H9 (cell line): ENCODE measurements around the gene THAP4. TPM values are rescaled to one million over a fixed set of nuclear protein-coding genes. Genes with fewer than 3 reads are reported as not detected.
"Not testable (repeated sequence)": the region's sequence is repeated elsewhere in the genome, so short reads cannot be mapped to it uniquely, and the experiment has no call there.

Experiments used
- DNase-seq: peaks from one replicate; pipeline ENCODE4 v3.0.0-alpha.2; 2017
- H2AFZ ChIP-seq: one replicate; pipeline ENCODE4 v1.6.1; 2013; ENCODE audit warnings: mild to moderate bottlenecking, low read length, control low read depth, moderate library complexity
- H2AK5ac ChIP-seq: 2 replicates; pipeline ENCODE4 v1.6.1; 2013; ENCODE audit warnings: low read length, control low read depth, mixed read lengths; ENCODE audit not compliant: insufficient read length
- H2BK120ac ChIP-seq: one replicate; pipeline ENCODE4 v1.6.1; 2013; ENCODE audit warnings: low read depth, mild to moderate bottlenecking, low read length, control low read depth, inconsistent platforms; ENCODE audit not compliant: poor library complexity, severe bottlenecking
- H2BK12ac ChIP-seq: 2 replicates; pipeline ENCODE4 v1.6.1; 2013; ENCODE audit warnings: low read length, control low read depth, mixed read lengths, low read depth; ENCODE audit not compliant: insufficient read length
- H2BK15ac ChIP-seq: 2 replicates; pipeline ENCODE4 v1.6.1; 2013; ENCODE audit warnings: low read depth, low read length, control low read depth
- H2BK20ac ChIP-seq: one replicate; pipeline ENCODE4 v1.6.1; 2013; ENCODE audit warnings: low read depth, mild to moderate bottlenecking, low read length, control low read depth, inconsistent platforms; ENCODE audit not compliant: poor library complexity, severe bottlenecking
- H2BK5ac ChIP-seq: 2 replicates; pipeline ENCODE4 v1.6.1; 2013; ENCODE audit warnings: low read length, control low read depth, mixed read lengths; ENCODE audit not compliant: insufficient read length
- H3K14ac ChIP-seq: 2 replicates; pipeline ENCODE4 v1.6.1; 2013; ENCODE audit warnings: low read length, control low read depth; ENCODE audit not compliant: insufficient read depth
- H3K18ac ChIP-seq: 2 replicates; pipeline ENCODE4 v1.6.1; 2013; ENCODE audit warnings: low read depth, mild to moderate bottlenecking, mixed read lengths, low read length, control low read depth; ENCODE audit not compliant: insufficient read length
- H3K23ac ChIP-seq: 2 replicates; pipeline ENCODE4 v1.6.1; 2013; ENCODE audit warnings: low read length, control low read depth, mixed read lengths, low read depth; ENCODE audit not compliant: insufficient read length
- H3K23me2 ChIP-seq: 2 replicates; pipeline ENCODE4 v1.6.1; 2013; ENCODE audit warnings: low read depth, mild to moderate bottlenecking, mixed read lengths, low read length, control low read depth; ENCODE audit not compliant: insufficient read length, poor library complexity, severe bottlenecking
- H3K27ac ChIP-seq: 2 replicates; pipeline ENCODE4 v1.5.1; 2013; ENCODE audit warnings: low read length, control low read depth, mixed read lengths, low read depth; ENCODE audit not compliant: insufficient read length
- H3K27me3 ChIP-seq: 2 replicates; pipeline ENCODE4 v1.6.1; 2013; ENCODE audit warnings: low read length, control low read depth, inconsistent platforms; ENCODE audit not compliant: insufficient read depth
- H3K4ac ChIP-seq: 2 replicates; pipeline ENCODE4 v1.6.1; 2013; ENCODE audit warnings: low read depth, mild to moderate bottlenecking, control low read depth, inconsistent platforms, low read length, moderate library complexity
- H3K4me1 ChIP-seq: 2 replicates; pipeline ENCODE4 v1.6.1; 2013; ENCODE audit warnings: low read length, control low read depth, inconsistent platforms; ENCODE audit not compliant: insufficient read depth
- H3K4me2 ChIP-seq: 2 replicates; pipeline ENCODE4 v1.6.1; 2013; ENCODE audit warnings: low read length, control low read depth, mixed read lengths; ENCODE audit not compliant: insufficient read length, insufficient read depth
- H3K56ac ChIP-seq: 2 replicates; pipeline ENCODE4 v1.6.1; 2013; ENCODE audit warnings: low read depth, mild to moderate bottlenecking, mixed read lengths, low read length, control low read depth; ENCODE audit not compliant: insufficient read length
- H3K79me1 ChIP-seq: 2 replicates; pipeline ENCODE4 v1.6.1; 2013; ENCODE audit warnings: low read depth, mild to moderate bottlenecking, moderate library complexity, low read length, control low read depth, inconsistent platforms; ENCODE audit not compliant: insufficient read depth, poor library complexity, severe bottlenecking
- H3K79me2 ChIP-seq: 2 replicates; pipeline ENCODE4 v1.6.1; 2013; ENCODE audit warnings: low read length, control low read depth, inconsistent platforms; ENCODE audit not compliant: insufficient read depth
- H3K9ac ChIP-seq: 2 replicates; pipeline ENCODE4 v1.6.1; 2013; ENCODE audit warnings: low read length, control low read depth, mixed read lengths; ENCODE audit not compliant: insufficient read length; ENCODE audit errors: extremely low read depth
- H3K9me3 ChIP-seq: one replicate; pipeline ENCODE4 v1.6.1; 2013; ENCODE audit warnings: low read depth, low read length, inconsistent platforms; ENCODE audit not compliant: control insufficient read depth
- H3T11ph ChIP-seq: one replicate; pipeline ENCODE4 v1.6.1; 2013; ENCODE audit warnings: mild to moderate bottlenecking, low read length, control low read depth, inconsistent platforms
- H4K20me1 ChIP-seq: one replicate; pipeline ENCODE4 v1.6.1; 2013; ENCODE audit not compliant: control insufficient read depth, insufficient read length, insufficient read depth
- H4K5ac ChIP-seq: 2 replicates; pipeline ENCODE4 v1.6.1; 2013; ENCODE audit warnings: low read depth, mild to moderate bottlenecking, mixed read lengths, low read length, control low read depth; ENCODE audit not compliant: insufficient read length
- H4K8ac ChIP-seq: replicated peaks from 2 replicates; pipeline ENCODE4 v1.6.1; 2013; ENCODE audit warnings: low read length, control low read depth, mixed read lengths, low read depth; ENCODE audit not compliant: insufficient read length
- H4K91ac ChIP-seq: 2 replicates; pipeline ENCODE4 v1.6.1; 2013; ENCODE audit warnings: low read depth, mild to moderate bottlenecking, moderate library complexity, mixed read lengths, low read length, control low read depth; ENCODE audit not compliant: insufficient read length
- H3K27ac Mint-ChIP-seq, 3 experiments: 2 replicates in 2 of 3; 3 replicates in 1 of 3; pipeline ENCODE4 v1.8.0; 2020 to 2021; ENCODE audit warnings: mixed read lengths in 3 of 3, mild to moderate bottlenecking in 1 of 3, moderate library complexity in 1 of 3
- H3K27me3 Mint-ChIP-seq: 2 replicates; pipeline ENCODE4 v1.8.0; 2021; ENCODE audit warnings: low read depth, mild to moderate bottlenecking, moderate library complexity, mixed read lengths
- H3K36me3 Mint-ChIP-seq, 3 experiments: 2 replicates in 2 of 3; 3 replicates in 1 of 3; pipeline ENCODE4 v1.8.0; 2020 to 2021; ENCODE audit warnings: low read depth in 3 of 3, mixed read lengths in 3 of 3; ENCODE audit not compliant: insufficient read depth in 1 of 3
- H3K4me1 Mint-ChIP-seq, 2 experiments: 2 replicates each; pipeline ENCODE4 v1.8.0; 2020; ENCODE audit warnings: mixed read lengths in 2 of 2
- H3K4me3 Mint-ChIP-seq, 2 experiments: 2 replicates in 1 of 2; 3 replicates in 1 of 2; pipeline ENCODE4 v1.8.0; 2020 to 2021; ENCODE audit warnings: mild to moderate bottlenecking in 2 of 2, mixed read lengths in 2 of 2, moderate library complexity in 1 of 2
- H3K9me3 Mint-ChIP-seq, 2 experiments: 2 replicates in 1 of 2; 3 replicates in 1 of 2; pipeline ENCODE4 v1.8.0; 2020; ENCODE audit warnings: mild to moderate bottlenecking in 2 of 2, mixed read lengths in 2 of 2, moderate library complexity in 1 of 2
- CTCF ChIP-seq: fragments of 200-600 bp; sonication (generic); conservative IDR thresholded peaks from 3 replicates; pipeline ENCODE4 v1.8.0; 2021; ENCODE audit warnings: antibody characterized with exemption, mild to moderate bottlenecking
- WGBS: extraction: QIAGEN DNeasy Blood & Tissue Kit; methylation state at CpG from one replicate; pipeline ENCODE4 v1.1.7; 2013; ENCODE audit warnings: missing lambda C conversion rate, low lambda C conversion rate, mixed read lengths; ENCODE audit not compliant: insufficient read length; ENCODE audit errors: extremely low coverage; 5-methylcytosine and 5-hydroxymethylcytosine counted together
- total RNA-seq: library from RNA; stranded (reverse); gene quantifications from 2 replicates; pipeline ENCODE4 v1.2.1, GENCODE V29; 2021

The THAP4 gene
- total RNA-seq, 1 experiment from 2014 or later = 70.6 TPM

GRCh38 chr2:241566468-241566867 is 70.5 kb downstream of the THAP4 start:
- Histone ChIP-seq H3K4me2 (no peak overlapping the region), H2AK5ac (no peak overlapping the region), H4K5ac (no peak overlapping the region), H2BK20ac (no peak overlapping the region), H3K4me1 (no peaks in the 10 kb centered on the region), H2AFZ (no peak overlapping the region), H2BK15ac (no peak overlapping the region), H3K79me2 (no peaks in the 10 kb centered on the region; the same call in 1 of the 2 replicates), H3K4ac (no peak overlapping the region), H3T11ph (no peak overlapping the region), H3K79me1 (peaks cover 2% of the 10 kb centered on the region), H2BK12ac (no peak overlapping the region), H3K23ac (no peak overlapping the region), H3K9me3 (no peaks in the 10 kb centered on the region), H4K91ac (no peak overlapping the region), H2BK120ac (no peak overlapping the region), H3K14ac (no peak overlapping the region), H4K8ac (no peak overlapping the region), H3K27ac (no peak overlapping the region), H3K56ac (no peak overlapping the region), H4K20me1 (no peaks in the 10 kb centered on the region), H3K9ac (no peak overlapping the region), H3K18ac (no peak overlapping the region), H2BK5ac (no peak overlapping the region), H3K23me2 (no peaks in the 10 kb centered on the region), H3K27me3 (no peaks in the 10 kb centered on the region)
- Mint-ChIP-seq H3K36me3 (peaks cover 0 to 9% (median 8%) of the 10 kb centered on the region in 3 experiments; a peak in 4 of 7 replicates), H3K4me3 (no peak overlapping the region), H3K4me1 (peaks cover 0 to 19% of the 10 kb centered on the region in 2 experiments; a peak in 3 of 4 replicates), H3K9me3 (no peaks in the 10 kb centered on the region), H3K27ac (no peak overlapping the region), H3K27me3 (no peaks in the 10 kb centered on the region)
- TF ChIP-seq CTCF = no peak
- DNase-seq = no peak
- WGBS = no CpG with 5 or more reads among the region's 7 CpGs

GRCh38 chr2:241566021-241566420 is 70.9 kb downstream of the THAP4 start:
- H3K79me2 ChIP-seq, H3K27me3 Mint-ChIP-seq, H2BK5ac ChIP-seq, H2BK15ac ChIP-seq, H2BK120ac ChIP-seq, H3K4me3 Mint-ChIP-seq, H3K23ac ChIP-seq, H3K27ac Mint-ChIP-seq, H2BK12ac ChIP-seq, H2AFZ ChIP-seq, H4K20me1 ChIP-seq, H3K9ac ChIP-seq, H3K4me2 ChIP-seq, H4K8ac ChIP-seq, H4K91ac ChIP-seq, H3K14ac ChIP-seq, H3K79me1 ChIP-seq, H3K4me1 ChIP-seq, H3K23me2 ChIP-seq, H2BK20ac ChIP-seq, H3K4ac ChIP-seq, H3K9me3 ChIP-seq, H3K27me3 ChIP-seq, H2AK5ac ChIP-seq, H4K5ac ChIP-seq, H3K36me3 Mint-ChIP-seq, H3K27ac ChIP-seq, H3T11ph ChIP-seq, H3K56ac ChIP-seq, H3K18ac ChIP-seq, H3K9me3 Mint-ChIP-seq, DNase-seq: not testable (repeated sequence)
- no CpG with 5 or more reads among the region's 11 CpGs for WGBS
- peaks cover 0 to 15% of the 10 kb centered on the region in 2 experiments; a peak in 3 of 4 replicates for H3K4me1 Mint-ChIP-seq
